Lung (tissue), 12 donors: Measurements from ENCODE around the gene FHOD1. TPM values are rescaled to one million over a fixed set of nuclear protein-coding genes. Genes with fewer than 3 reads are reported as not detected.

ENCODE experiments used
- ATAC-seq: fragments of 200-7000 bp; cut with Tn5 transposase; one replicate; pipeline ENCODE4 v1.9.1; 2020; ENCODE audit warnings: moderate number of reproducible peaks; ENCODE audit not compliant: insufficient read depth, low FRiP score
- DNase-seq, 3 donors: peaks; one replicate each; pipeline ENCODE4 v3.0.0-alpha.2; 2013 to 2017
- H3K27ac ChIP-seq, 2 donors: one replicate each; pipeline ENCODE4 v1.5.1; 2013; ENCODE audit warnings: mild to moderate bottlenecking in 2 of 2, moderate library complexity in 2 of 2, control low read depth in 1 of 2, inconsistent platforms in 1 of 2, low read depth in 1 of 2, low read length in 1 of 2
- H3K27me3 ChIP-seq, 3 donors: one replicate each; pipeline ENCODE4 v1.5.1; 2013; ENCODE audit warnings: low read length in 2 of 3; ENCODE audit not compliant: control insufficient read depth in 3 of 3, insufficient read depth in 3 of 3
- H3K36me3 ChIP-seq, 4 donors: one replicate each; pipeline ENCODE4 v1.5.1; 2013; ENCODE audit warnings: low read length in 4 of 4, mild to moderate bottlenecking in 1 of 4, moderate library complexity in 1 of 4; ENCODE audit not compliant: control insufficient read depth in 4 of 4, insufficient read depth in 4 of 4
- H3K4me1 ChIP-seq, 5 donors: one replicate each; pipeline ENCODE4 v1.5.1; 2013; ENCODE audit warnings: low read length in 5 of 5, mild to moderate bottlenecking in 2 of 5, moderate library complexity in 1 of 5; ENCODE audit not compliant: control insufficient read depth in 5 of 5, insufficient read depth in 5 of 5
- H3K4me3 ChIP-seq: one replicate; pipeline ENCODE4 v1.5.1; 2013; ENCODE audit warnings: mild to moderate bottlenecking, control low read depth, moderate library complexity
- H3K9ac ChIP-seq, 2 donors: one replicate each; pipeline ENCODE4 v1.5.1; 2013; ENCODE audit warnings: low read length in 2 of 2, control low read depth in 1 of 2; ENCODE audit not compliant: insufficient read depth in 1 of 2
- H3K9me3 ChIP-seq, 4 donors: one replicate each; pipeline ENCODE4 v1.5.1; 2013; ENCODE audit warnings: low read length in 3 of 4, mild to moderate bottlenecking in 1 of 4, moderate library complexity in 1 of 4; ENCODE audit not compliant: control insufficient read depth in 4 of 4, insufficient read depth in 3 of 4
- WGBS, 2 donors: extraction: QIAGEN DNeasy Blood & Tissue Kit; methylation state at CpG; one replicate each; pipeline ENCODE4 v1.1.7; 2013; 5-methylcytosine and 5-hydroxymethylcytosine counted together
- polyA plus RNA-seq, 2 donors: library from polyadenylated mRNA; stranded (reverse); fragments of 200-250 nt; gene quantifications; one replicate each; pipeline ENCODE4 v1.2.1, GENCODE V29; 2013
- total RNA-seq, 2 donors: library from RNA; depleted of rRNA in 1 of 2; stranded (reverse); fragments of >200 nt in 1 of 2; gene quantifications; one replicate each; pipeline ENCODE4 v1.2.1, GENCODE V29; 2014 to 2021
- TF ChIP-seq, protein P1 (sequence below): IDR thresholded peaks from 2 replicates; pipeline ENCODE4 v1.5.1; 2012; ENCODE audit warnings: mild to moderate bottlenecking; ENCODE audit errors: control extremely low read depth, extremely low read depth
- donor health status: control.
- donor health status: control.
- donor health status: Bipolar disorder and iron deficiency.
- donor health status: healthy.
- donor health status: DM: yes; HTN: yes; CAD: no.

Gene FHOD1
- total and polyA plus RNA-seq, 4 donors: 51.3 to 129 (median 65.5) TPM

DNA sequence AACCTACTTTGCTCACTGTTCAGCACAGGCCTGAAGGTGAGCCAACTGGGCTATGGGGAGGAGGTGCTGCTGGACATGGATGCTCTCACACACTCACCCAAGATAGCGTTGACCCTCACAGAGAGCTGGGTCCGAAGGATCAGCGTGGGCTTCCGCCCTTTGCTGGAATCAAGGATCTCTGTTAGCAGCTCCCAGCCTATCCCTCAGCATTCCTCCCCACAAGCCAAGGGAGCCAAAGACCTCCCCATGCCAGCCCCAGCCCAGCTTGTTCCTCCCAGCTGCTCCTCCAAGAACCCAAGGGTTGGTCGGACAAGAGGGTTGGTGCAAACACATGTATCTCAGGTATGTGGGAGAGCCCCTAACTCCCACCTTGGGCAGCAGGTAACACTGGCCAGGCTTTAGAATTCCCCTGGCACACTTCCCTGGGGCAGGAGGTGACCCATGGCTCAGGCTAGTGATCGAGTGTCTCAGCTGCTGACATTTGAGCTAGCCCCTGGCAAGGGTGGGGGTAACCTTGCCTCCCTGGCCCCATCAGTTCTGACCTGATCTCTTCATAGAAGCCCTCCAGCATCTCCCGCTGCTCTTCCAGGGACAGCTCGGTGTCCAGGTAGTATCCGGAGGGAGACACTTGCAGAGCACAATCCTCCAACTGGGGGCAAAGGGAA, 8.3 kb downstream of the FHOD1 start:
- Histone ChIP-seq H3K36me3 (peaks cover 3 to 59% (median 51%) of the 10 kb centered on the region in 4 donors), H3K4me3 (no peak overlapping the region), H3K9me3 (no peaks in the 10 kb centered on the region), H3K27me3 (no peaks in the 10 kb centered on the region), H3K27ac (peak overlapping the region in 1 of 2 donors; percentile 78), H3K4me1 (peaks cover 6 to 34% (median 31%) of the 10 kb centered on the region in 5 donors), H3K9ac (no peak overlapping the region)
- no peak for DNase-seq
- TF ChIP-seq, protein P1, sequence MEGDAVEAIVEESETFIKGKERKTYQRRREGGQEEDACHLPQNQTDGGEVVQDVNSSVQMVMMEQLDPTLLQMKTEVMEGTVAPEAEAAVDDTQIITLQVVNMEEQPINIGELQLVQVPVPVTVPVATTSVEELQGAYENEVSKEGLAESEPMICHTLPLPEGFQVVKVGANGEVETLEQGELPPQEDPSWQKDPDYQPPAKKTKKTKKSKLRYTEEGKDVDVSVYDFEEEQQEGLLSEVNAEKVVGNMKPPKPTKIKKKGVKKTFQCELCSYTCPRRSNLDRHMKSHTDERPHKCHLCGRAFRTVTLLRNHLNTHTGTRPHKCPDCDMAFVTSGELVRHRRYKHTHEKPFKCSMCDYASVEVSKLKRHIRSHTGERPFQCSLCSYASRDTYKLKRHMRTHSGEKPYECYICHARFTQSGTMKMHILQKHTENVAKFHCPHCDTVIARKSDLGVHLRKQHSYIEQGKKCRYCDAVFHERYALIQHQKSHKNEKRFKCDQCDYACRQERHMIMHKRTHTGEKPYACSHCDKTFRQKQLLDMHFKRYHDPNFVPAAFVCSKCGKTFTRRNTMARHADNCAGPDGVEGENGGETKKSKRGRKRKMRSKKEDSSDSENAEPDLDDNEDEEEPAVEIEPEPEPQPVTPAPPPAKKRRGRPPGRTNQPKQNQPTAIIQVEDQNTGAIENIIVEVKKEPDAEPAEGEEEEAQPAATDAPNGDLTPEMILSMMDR: no peak
- ATAC-seq: no peak
- 90 to 94% methylated on average over 9 of the region's 9 CpGs for WGBS, 2 donors

DNA sequence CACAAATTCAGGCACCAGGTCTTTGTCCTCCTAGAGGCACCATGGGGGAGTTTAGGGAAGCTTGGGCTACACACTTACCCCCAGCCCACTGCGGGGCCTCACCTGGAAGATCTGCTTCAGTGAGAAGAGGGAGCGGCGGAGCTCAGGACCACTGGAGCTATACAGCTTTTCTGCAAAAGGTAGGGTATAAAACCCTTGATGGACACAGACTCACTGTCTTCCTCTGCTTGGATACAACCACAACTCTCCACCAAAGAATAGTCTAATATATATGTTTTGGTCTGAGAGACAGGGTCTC, 9.1 kb downstream of the FHOD1 start:
- 98 to 99% methylated on average over 3 of the region's 3 CpGs for WGBS, 2 donors
- Histone ChIP-seq H3K27me3 (no peaks in the 10 kb centered on the region), H3K27ac (no peak overlapping the region), H3K9me3 (no peaks in the 10 kb centered on the region), H3K9ac (no peak overlapping the region), H3K4me1 (peaks cover 6 to 27% (median 24%) of the 10 kb centered on the region in 5 donors), H3K36me3 (peaks cover 3 to 60% (median 57%) of the 10 kb centered on the region in 4 donors), H3K4me3 (no peak overlapping the region)
- ATAC-seq: no peak
- TF ChIP-seq, protein P1: no peak
- DNase-seq: no peak

GRCh38 chr16:67237396-67238277, 9.6 kb downstream of the FHOD1 start:
- Histone ChIP-seq H3K36me3 (peaks cover 3 to 62% (median 58%) of the 10 kb centered on the region in 4 donors), H3K9me3 (no peaks in the 10 kb centered on the region), H3K9ac (no peak overlapping the region), H3K4me3 (no peak overlapping the region), H3K27me3 (no peaks in the 10 kb centered on the region), H3K4me1 (peaks cover 6 to 26% (median 22%) of the 10 kb centered on the region in 5 donors), H3K27ac (no peak overlapping the region)
- TF ChIP-seq, protein P1: no peak
- DNase-seq: no peak
- no peak for ATAC-seq
- 87 to 93% methylated on average over 16 of the region's 16 CpGs for WGBS, 2 donors
